Endothelial cell (in vitro differentiated cells): Measurements from ENCODE around the gene TMEM208. TPM values are rescaled to one million over a fixed set of nuclear protein-coding genes. Genes with fewer than 3 reads are reported as not detected.
A peak's percentile ranks its signal among the peaks of the same experiment; 100 is the strongest.

ENCODE experiments used
- DNase-seq: peaks from one replicate; pipeline ENCODE4 v3.0.0; 2021; ENCODE audit warnings: low spot score
- H3K27ac Mint-ChIP-seq: one replicate; pipeline ENCODE4 v1.8.0; 2021; ENCODE audit warnings: mixed read lengths, inconsistent platforms; ENCODE audit not compliant: unreplicated experiment
- H3K27me3 Mint-ChIP-seq: one replicate; pipeline ENCODE4 v1.8.0; 2021; ENCODE audit warnings: mild to moderate bottlenecking, moderate library complexity, mixed read lengths, inconsistent platforms; ENCODE audit not compliant: unreplicated experiment
- H3K36me3 Mint-ChIP-seq: one replicate; pipeline ENCODE4 v1.8.0; 2021; ENCODE audit warnings: mild to moderate bottlenecking, low read depth, mixed read lengths, inconsistent platforms; ENCODE audit not compliant: unreplicated experiment
- H3K4me1 Mint-ChIP-seq: one replicate; pipeline ENCODE4 v1.8.0; 2021; ENCODE audit warnings: mild to moderate bottlenecking, mixed read lengths, inconsistent platforms; ENCODE audit not compliant: unreplicated experiment
- H3K4me3 Mint-ChIP-seq: one replicate; pipeline ENCODE4 v1.8.0; 2021; ENCODE audit warnings: mild to moderate bottlenecking, mixed read lengths, inconsistent platforms; ENCODE audit not compliant: unreplicated experiment
- H3K9me3 Mint-ChIP-seq: one replicate; pipeline ENCODE4 v1.8.0; 2021; ENCODE audit warnings: mixed read lengths, inconsistent platforms; ENCODE audit not compliant: unreplicated experiment
- CTCF ChIP-seq: fragments of 200-600 bp; sonication (generic); IDR thresholded peaks from one replicate; pipeline ENCODE4 v1.5.0; 2021; ENCODE audit warnings: antibody characterized with exemption; ENCODE audit not compliant: unreplicated experiment
- total RNA-seq: library from RNA; stranded (reverse); fragmentation: NEBNext Ultra II Directional; extraction: Animal tissue kit (Norgen Biotek cat#: 25700); gene quantifications from one replicate; pipeline ENCODE4 v1.2.1, GENCODE V29; 2021; ENCODE audit not compliant: unreplicated experiment

The TMEM208 gene
- total RNA-seq, 1 donor from 2014 or later: 33.6 TPM

- peaks cover 13% of the 10 kb centered on the region for H3K4me1 Mint-ChIP-seq
- no peak for DNase-seq
- no peak for TF ChIP-seq CTCF
- H3K27me3 Mint-ChIP-seq: peaks cover 23% of the 10 kb centered on the region
- no peaks in the 10 kb centered on the region for H3K9me3 Mint-ChIP-seq
- no peak overlapping the region for H3K27ac Mint-ChIP-seq
- peaks cover 18% of the 10 kb centered on the region for H3K36me3 Mint-ChIP-seq
- H3K4me3 Mint-ChIP-seq: no peak overlapping the region
Measured at GRCh38 chr16:67259705-67260104, 32.8 kb downstream of the TMEM208 start.

- TF ChIP-seq CTCF: peak; percentile 12
- DNase-seq: no peak
- Mint-ChIP-seq H3K4me1 (peaks cover 14% of the 10 kb centered on the region), H3K36me3 (peaks cover 18% of the 10 kb centered on the region), H3K27ac (no peak overlapping the region), H3K4me3 (peak overlapping the region; percentile 26), H3K27me3 (peaks cover 21% of the 10 kb centered on the region), H3K9me3 (no peaks in the 10 kb centered on the region)
Measured at GRCh38 chr16:67260426-67261063, 33.6 kb downstream of the TMEM208 start.

GRCh38 chr16:67263201-67263600 lies 36.3 kb downstream of the TMEM208 start:
- H3K36me3 Mint-ChIP-seq: peaks cover 4% of the 10 kb centered on the region
- no peaks in the 10 kb centered on the region for H3K9me3 Mint-ChIP-seq
- H3K27me3 Mint-ChIP-seq: peaks cover 21% of the 10 kb centered on the region
- peaks cover 18% of the 10 kb centered on the region for H3K4me1 Mint-ChIP-seq
- H3K27ac Mint-ChIP-seq: no peak overlapping the region
- DNase-seq: no peak
- H3K4me3 Mint-ChIP-seq: no peak overlapping the region
- no peak for TF ChIP-seq CTCF

GRCh38 chr16:67264277-67264676 lies 37.3 kb downstream of the TMEM208 start:
- Mint-ChIP-seq H3K9me3 (no peaks in the 10 kb centered on the region), H3K27ac (no peak overlapping the region), H3K27me3 (peaks cover 17% of the 10 kb centered on the region), H3K36me3 (peaks cover 4% of the 10 kb centered on the region), H3K4me3 (no peak overlapping the region), H3K4me1 (peaks cover 18% of the 10 kb centered on the region)
- no peak for TF ChIP-seq CTCF
- DNase-seq: no peak

GRCh38 chr16:67264866-67265265 lies 37.9 kb downstream of the TMEM208 start:
- H3K9me3 Mint-ChIP-seq: no peaks in the 10 kb centered on the region
- H3K36me3 Mint-ChIP-seq: peaks cover 4% of the 10 kb centered on the region
- no peak for TF ChIP-seq CTCF
- no peak for DNase-seq
- H3K4me3 Mint-ChIP-seq: no peak overlapping the region
- H3K4me1 Mint-ChIP-seq: peaks cover 18% of the 10 kb centered on the region
- no peak overlapping the region for H3K27ac Mint-ChIP-seq
- H3K27me3 Mint-ChIP-seq: peaks cover 14% of the 10 kb centered on the region
